SJSA1 (cell line): ENCODE data around the gene SPEN. TPM values are rescaled to one million over a fixed set of nuclear protein-coding genes. Genes with fewer than 3 reads are reported as not detected.
"Not testable (repeated sequence)": the region's sequence is repeated elsewhere in the genome, so short reads cannot be mapped to it uniquely, and the experiment has no call there.

ENCODE experiments used
- DNase-seq, 2 experiments: peaks; one replicate each; pipeline ENCODE4 v3.0.0-alpha.2; 2015 to 2020; ENCODE audit warnings: low spot score in 2 of 2, low read depth in 1 of 2
- H3K27ac ChIP-seq: fragments of 250-450 bp; sonication (Bioruptor Pico); 2 replicates; pipeline ENCODE4 v1.5.1; 2020; ENCODE audit warnings: mild to moderate bottlenecking, moderate library complexity
- H3K27me3 ChIP-seq: fragments of 250-450 bp; sonication (Bioruptor Pico); replicated peaks from 2 replicates; pipeline ENCODE4 v1.5.1; 2020; ENCODE audit warnings: mild to moderate bottlenecking, moderate library complexity
- H3K36me3 ChIP-seq: fragments of 250-450 bp; sonication (Bioruptor Pico); 2 replicates; pipeline ENCODE4 v1.5.1; 2020; ENCODE audit warnings: mild to moderate bottlenecking
- H3K4me1 ChIP-seq: fragments of 250-450 bp; sonication (Bioruptor Pico); replicated peaks from 2 replicates; pipeline ENCODE4 v1.6.1; 2021; ENCODE audit warnings: mild to moderate bottlenecking
- H3K4me3 ChIP-seq: fragments of 250-450 bp; sonication (Bioruptor Pico); 2 replicates; pipeline ENCODE4 v1.5.1; 2020; ENCODE audit warnings: mild to moderate bottlenecking
- H3K9me3 ChIP-seq: fragments of 250-450 bp; sonication (Bioruptor Pico); replicated peaks from 2 replicates; pipeline ENCODE4 v1.5.1; 2020; ENCODE audit warnings: mild to moderate bottlenecking
- total RNA-seq: library from RNA; depleted of rRNA; stranded (reverse); fragments of >200 nt; shearing (Covaris generic); gene quantifications from 2 replicates; pipeline ENCODE4 v1.2.3, GENCODE V29; 2014

SPEN gene
- total RNA-seq, 1 experiment from 2014 or later, result 17.5 TPM

DNA sequence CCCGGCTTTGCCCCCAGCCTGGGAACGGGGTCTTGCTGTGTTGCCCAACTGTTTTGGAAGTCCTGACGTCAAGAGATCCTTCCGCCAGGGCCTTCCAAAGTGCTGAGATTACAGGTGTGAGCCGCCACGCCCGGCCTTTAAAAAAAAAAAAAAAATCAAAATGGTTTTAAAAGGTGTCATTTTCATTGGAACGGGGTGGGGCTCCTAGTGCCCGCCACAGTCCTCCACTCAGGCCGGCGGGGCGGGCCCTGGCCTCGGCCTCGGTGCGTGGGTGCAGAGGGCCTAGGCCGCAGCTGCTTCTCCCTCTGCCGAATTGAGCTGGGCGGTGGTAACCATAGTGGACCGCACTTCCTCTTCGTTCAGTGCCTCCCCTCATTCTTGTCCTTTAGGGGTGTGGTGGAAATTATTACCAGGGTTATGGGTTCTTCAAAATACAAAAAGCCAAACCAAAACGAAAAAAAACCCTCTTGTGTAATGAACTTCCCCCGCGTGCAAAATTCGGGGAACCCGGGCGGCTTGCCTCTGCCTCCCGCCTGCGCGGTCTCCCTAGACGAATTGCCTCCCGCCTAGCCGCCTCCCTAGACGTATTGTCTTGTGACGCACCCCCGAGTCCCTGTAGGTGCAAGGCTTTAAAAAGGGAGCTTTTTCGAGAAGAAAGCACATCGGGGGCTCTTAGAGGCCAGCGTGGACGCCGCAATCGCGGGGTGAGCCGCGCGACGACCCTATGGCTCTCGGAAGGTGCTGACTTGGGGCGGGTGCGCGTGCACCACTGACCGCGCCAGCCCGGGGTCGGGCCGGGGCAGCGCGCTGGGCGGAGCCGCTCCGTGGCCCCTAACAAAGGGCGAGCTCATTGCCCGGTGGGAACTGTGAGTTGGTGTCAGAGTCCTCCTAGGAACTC lies 10.5 kb upstream of the SPEN start:
- Histone ChIP-seq H3K27me3 (no peaks in the 10 kb centered on the region), H3K9me3 (no peaks in the 10 kb centered on the region), H3K36me3 (no peaks in the 10 kb centered on the region), H3K4me1 (peaks cover 29% of the 10 kb centered on the region), H3K4me3 (no peak overlapping the region), H3K27ac (no peak overlapping the region)
- no peak for DNase-seq

DNA sequence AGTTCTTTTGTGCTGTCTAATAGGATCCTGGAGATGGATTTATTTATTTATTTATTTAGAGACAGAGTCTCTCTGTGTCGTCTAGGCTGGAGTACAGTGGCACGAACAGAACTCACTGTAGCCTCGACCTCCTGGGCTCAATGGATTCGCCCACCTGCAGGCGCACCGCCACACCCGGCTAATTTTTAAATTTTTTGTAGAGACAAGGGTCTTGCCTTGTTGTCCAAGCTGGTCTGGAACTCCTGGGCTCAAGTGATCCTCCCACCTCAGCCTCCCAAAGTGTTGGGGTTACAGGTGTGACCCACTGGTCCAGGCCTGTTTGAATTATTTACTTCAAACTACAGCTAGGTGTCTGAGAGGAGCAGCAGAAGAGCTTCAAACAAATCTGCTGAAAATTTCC lies 9.6 kb upstream of the SPEN start:
- Histone ChIP-seq H3K27ac (no peak overlapping the region), H3K4me1 (peaks cover 20% of the 10 kb centered on the region), H3K4me3 (no peak overlapping the region), H3K9me3 (no peaks in the 10 kb centered on the region), H3K36me3 (no peaks in the 10 kb centered on the region), H3K27me3 (no peaks in the 10 kb centered on the region)
- no peak for DNase-seq

DNA sequence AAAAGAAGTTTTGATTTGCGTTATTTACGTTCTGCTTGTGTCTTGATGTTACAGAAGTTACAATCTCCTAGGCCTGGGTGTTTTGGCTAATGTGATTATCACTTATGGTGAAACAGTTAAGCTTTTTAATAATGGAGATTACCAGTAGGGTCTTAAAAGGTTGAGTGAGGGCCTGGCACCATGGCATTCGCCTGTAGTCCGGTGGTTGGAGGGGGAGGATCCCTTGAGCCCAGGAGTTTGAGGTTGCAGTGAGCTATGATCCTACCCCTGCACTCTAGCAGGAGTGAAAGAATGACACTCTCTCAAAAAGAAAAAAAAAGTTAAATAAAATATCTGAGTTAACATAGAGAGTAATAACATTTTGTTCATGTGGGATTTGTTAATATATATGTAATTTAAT lies 8.8 kb upstream of the SPEN start:
- no peak overlapping the region for H3K4me3 ChIP-seq
- H3K9me3 ChIP-seq, result no peaks in the 10 kb centered on the region
- H3K27ac ChIP-seq, result no peak overlapping the region
- H3K36me3 ChIP-seq, result no peaks in the 10 kb centered on the region
- DNase-seq, result no peak
- peaks cover 16% of the 10 kb centered on the region for H3K4me1 ChIP-seq
- no peaks in the 10 kb centered on the region for H3K27me3 ChIP-seq

DNA sequence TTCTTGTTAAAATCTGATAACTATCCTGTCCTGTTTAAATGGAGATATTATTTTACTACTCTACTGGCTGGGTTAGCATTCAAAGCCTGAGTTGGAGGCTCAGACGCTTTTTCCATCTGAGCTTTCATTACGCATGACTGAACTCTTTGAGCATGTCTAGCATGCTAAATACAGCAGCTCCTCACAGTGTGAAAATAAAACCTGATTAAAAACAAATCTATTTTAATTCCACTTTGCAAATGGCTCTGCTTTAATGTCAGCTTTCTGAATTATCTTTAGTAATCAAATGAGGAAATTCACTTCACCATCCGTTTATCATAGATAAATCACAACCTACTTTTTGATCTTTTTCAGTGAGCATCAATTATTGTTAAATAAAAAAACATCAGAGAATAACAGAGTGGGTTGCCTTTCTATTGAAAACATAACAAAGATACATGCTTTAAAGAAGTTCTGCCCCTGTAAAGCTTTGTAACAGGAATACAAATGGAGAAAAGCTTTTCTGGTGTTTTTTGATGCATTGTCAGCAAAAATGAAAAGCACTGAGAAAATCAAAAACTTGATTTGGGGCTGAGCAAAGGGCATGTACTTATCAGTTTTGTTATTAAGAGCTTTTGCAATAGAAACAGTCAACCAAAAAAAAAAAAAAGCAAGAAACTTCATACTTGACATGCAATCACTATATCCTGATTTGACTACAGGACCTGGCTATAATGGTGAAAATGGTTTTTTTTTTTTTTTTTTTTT lies 3.5 kb upstream of the SPEN start:
- no peak overlapping the region for H3K27ac ChIP-seq
- DNase-seq, result no peak
- H3K27me3 ChIP-seq, result no peaks in the 10 kb centered on the region
- peaks cover 10% of the 10 kb centered on the region for H3K36me3 ChIP-seq
- H3K4me3 ChIP-seq, result no peak overlapping the region
- no peaks in the 10 kb centered on the region for H3K9me3 ChIP-seq
- peaks cover 12% of the 10 kb centered on the region; the same call in 1 of the 2 replicates for H3K4me1 ChIP-seq

DNA sequence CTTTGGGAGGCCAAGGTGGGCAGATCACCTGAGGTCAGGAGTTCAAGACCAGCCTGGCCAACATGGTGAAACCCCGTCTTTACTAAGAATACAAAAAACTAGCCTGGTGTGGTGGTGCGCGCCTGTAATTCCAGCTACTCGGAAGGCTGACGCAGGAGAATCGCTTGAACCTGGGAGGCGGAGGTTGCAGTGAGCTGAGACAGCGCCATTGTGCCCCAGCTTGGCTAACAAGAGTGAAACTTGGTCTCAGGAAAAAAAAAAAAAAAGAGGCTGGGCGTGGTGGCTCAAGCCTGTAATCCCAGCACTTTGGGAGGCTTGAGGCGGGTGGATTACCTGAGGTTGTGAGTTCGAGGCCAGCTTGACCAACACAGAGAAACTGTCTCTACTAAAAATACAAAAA lies 1.5 kb upstream of the SPEN start:
- H3K27me3 ChIP-seq, H3K27ac ChIP-seq, H3K9me3 ChIP-seq, DNase-seq, H3K4me3 ChIP-seq: not testable (repeated sequence)
- peaks cover 10% of the 10 kb centered on the region for H3K36me3 ChIP-seq
- H3K4me1 ChIP-seq, result peaks cover 20% of the 10 kb centered on the region

DNA sequence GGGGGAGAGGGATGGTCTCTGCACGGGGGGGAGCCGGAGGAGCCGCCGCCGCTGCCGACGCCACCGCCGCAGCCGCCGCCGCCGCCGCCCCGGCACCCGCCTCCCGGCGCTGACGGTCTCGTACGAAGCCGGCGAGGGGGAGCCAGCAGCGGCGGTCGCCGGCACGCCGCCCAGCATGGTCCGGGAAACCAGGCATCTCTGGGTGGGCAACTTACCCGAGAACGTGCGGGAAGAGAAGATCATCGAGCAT lies 311 bp downstream of the SPEN start:
- peak overlapping the region; percentile 78 for H3K27ac ChIP-seq
- no peaks in the 10 kb centered on the region for H3K9me3 ChIP-seq
- DNase-seq, result no peak
- H3K4me1 ChIP-seq, result peaks cover 31% of the 10 kb centered on the region
- peaks cover 10% of the 10 kb centered on the region for H3K36me3 ChIP-seq
- no peaks in the 10 kb centered on the region for H3K27me3 ChIP-seq
- H3K4me3 ChIP-seq, result peak overlapping the region; percentile 99

DNA sequence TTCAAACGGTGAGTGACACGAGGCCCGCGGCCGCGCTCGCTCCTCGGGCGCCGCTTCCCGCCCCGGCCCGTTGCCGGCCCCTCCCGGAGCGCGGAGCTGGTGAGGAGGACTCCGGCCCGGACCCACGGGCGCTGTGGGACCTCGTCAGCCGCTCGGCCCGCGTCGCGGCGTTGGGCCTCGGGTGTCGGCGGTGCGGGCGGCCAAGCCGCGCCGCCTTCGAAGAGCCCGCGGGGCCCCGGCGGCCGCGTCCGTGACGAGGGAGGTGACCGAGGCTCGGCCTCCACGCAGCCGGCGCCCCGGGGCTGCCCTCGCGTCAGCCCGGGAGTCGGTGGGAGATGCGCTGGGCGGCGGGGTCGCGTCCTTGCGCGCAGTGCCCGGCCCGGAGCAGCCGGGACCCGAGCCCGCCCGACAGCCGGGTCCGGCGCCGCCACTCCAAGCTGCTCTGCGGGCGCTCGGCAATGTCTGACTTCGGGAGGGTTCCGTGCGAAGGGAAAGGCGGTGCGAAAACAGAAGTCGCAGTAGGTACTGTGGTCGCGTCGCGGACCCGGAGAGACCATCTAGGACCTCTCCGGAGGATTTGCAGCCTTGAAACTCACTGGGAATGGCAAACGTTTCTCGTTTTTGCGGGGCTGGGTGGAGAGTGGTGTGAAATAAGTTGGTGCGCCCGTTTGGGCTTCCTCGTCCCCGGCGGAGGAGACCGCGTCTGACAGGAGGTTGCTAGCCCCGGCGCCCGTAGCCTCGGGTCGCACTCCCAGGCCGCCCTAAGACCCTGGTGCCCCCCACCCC lies 829 bp downstream of the SPEN start:
- Histone ChIP-seq H3K4me3 (peak overlapping the region; percentile 99), H3K4me1 (peaks cover 31% of the 10 kb centered on the region), H3K36me3 (peaks cover 10% of the 10 kb centered on the region), H3K27me3 (no peaks in the 10 kb centered on the region), H3K9me3 (no peaks in the 10 kb centered on the region), H3K27ac (peak overlapping the region; percentile 78)
- peak in 1 of 2 experiments; percentile 58 for DNase-seq

DNA sequence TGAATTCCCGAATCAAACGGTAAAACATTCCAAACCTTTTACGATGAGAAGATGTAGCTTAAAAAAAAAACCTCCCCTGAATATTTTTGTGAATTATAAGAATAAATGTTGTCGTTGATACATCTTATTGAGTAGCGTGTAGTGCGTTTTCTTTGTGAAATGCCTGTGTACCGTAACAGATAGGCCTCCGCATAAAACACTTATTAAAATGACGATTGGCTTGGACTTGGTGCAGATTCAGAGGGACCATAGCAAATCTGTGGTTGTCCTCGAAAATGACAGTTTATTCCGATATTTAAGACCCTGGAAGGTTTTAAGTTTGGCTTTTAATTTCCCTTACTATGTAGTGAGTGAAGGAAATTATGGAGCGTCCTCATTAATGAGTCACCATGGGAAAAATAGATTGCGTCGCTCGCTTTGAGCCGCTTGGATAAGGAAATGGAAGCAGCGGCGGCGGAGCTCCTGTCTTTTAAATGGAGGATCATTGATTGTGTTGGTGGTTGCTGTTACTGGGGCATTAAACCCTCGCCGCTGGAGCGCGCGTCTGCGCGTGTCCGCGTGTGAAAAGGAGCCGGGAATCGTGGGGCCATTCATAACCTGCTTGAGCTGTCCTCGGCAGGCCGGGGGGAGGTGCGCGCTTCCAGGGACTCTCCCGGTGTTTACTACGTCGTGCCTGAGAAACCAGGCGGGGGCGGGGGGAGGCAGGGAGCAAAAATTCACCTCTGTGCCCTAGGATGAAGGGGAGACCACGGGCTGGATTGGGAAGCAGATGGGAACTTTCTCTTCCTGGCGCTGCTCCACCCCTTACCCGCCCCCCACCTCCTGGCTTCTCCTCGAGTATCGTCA lies 1.6 kb downstream of the SPEN start:
- Histone ChIP-seq H3K4me3 (peak overlapping the region; percentile 99), H3K27me3 (no peaks in the 10 kb centered on the region), H3K36me3 (peaks cover 10% of the 10 kb centered on the region), H3K27ac (peak overlapping the region; percentile 78), H3K4me1 (peaks cover 31% of the 10 kb centered on the region), H3K9me3 (no peaks in the 10 kb centered on the region)
- peak; percentile 86 for DNase-seq

DNA sequence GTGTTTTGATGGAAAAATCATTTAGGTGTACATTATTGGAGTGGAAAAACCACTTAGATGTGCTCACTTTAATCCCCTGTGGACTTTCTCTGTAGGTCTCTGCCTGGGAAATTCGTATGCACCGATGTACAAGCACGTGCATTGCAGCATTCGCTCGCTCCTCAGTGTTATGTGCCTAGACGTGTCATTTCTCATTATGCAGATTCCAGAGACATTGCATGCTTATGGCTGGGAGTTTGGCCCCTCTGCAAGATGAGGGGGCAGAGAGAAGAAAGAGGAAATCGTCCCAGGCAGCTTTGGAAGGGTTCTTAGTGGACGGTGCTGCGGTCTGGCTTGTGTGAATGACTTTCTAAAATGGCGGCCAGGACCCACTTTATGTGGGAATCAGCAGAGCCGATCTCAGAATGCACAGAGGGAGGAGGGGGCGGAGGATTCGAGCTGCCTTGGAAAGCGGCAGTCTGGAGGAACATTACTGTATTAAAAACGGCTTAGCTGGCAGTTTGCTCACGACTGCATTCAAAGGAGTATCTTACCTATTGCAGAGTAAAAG lies 2.3 kb downstream of the SPEN start:
- Histone ChIP-seq H3K36me3 (peaks cover 10% of the 10 kb centered on the region), H3K27me3 (no peaks in the 10 kb centered on the region)
- peak; percentile 70 for DNase-seq

DNA sequence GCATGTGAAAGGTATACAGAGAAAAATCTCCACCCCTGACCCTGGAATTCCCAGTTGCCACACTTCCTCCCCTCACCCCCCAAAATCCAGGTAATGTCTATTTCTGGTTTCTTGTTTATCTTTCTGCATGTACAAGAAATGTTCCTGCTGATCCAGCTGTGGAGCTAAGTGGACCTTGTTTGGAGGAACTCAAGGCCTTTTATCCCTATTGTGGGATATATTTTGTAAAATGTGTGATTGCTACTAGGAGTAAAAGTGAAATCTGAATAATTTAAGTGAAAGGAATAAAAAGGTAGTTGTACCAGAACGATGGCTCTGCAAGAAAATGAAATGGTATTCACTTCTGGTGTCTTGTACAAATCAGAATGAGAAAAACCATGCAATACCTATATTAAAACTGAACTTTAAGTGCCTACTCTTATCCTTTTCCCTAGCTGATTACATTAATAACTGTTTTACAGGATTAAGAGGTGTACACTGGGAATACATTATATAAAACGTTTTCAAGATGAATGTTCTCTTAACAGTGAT lies 3.0 kb downstream of the SPEN start:
- Histone ChIP-seq H3K36me3 (peaks cover 10% of the 10 kb centered on the region), H3K4me3 (no peak overlapping the region), H3K27ac (no peak overlapping the region; the same call in 1 of the 2 replicates), H3K4me1 (peaks cover 31% of the 10 kb centered on the region), H3K27me3 (no peaks in the 10 kb centered on the region), H3K9me3 (no peaks in the 10 kb centered on the region)
- DNase-seq, result peak in 1 of 2 experiments; percentile 19

More for the DNA sequence above, 2.3 kb downstream of the SPEN start:
- Histone ChIP-seq H3K9me3 (no peaks in the 10 kb centered on the region), H3K4me1 (peaks cover 31% of the 10 kb centered on the region), H3K27ac (peak overlapping the region; percentile 78), H3K4me3 (peak overlapping the region; percentile 99)

DNA sequence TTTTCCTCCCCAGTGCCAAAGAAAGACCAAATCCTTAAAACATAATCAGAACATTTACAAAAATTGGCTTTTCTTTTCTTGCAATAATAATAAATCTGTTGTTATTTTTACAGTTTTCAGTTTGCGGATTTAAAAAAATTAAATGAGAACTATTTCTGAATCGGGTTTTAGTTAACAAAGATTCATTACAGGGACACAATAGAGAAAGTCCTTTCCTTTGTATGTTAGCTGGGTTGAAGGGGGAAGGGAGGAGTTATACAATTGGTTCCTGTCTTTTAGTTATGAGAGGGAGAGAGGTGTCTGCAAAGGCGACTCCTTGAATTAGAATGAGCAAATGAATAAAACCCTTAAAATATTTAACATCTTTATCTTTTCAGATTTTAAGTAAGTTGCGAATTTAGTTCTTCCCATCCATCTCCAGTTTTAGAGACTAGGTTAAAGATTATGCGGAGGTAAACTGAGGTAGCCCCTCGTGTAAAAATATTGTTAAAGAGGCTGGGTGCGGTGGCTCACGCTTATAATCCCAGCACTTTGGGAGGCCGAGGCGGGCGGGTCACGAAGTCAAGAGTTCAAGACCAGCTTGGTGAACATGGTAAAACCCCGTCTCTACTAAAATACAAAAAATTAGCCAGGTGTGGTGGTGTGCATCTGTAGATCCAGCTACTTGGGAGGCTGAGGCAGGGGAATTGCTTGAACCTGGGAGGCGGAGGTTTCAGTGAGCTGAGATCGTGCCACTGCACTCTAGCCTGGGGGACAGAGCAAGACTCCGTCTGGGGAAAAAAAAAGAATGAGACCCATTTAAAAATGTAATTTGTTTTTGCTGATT lies 3.9 kb downstream of the SPEN start:
- H3K36me3 ChIP-seq, result peaks cover 10% of the 10 kb centered on the region
- H3K4me1 ChIP-seq, result peaks cover 31% of the 10 kb centered on the region
- H3K27ac ChIP-seq, result no peak overlapping the region
- peak in 1 of 2 experiments; percentile 22 for DNase-seq
- no peak overlapping the region for H3K4me3 ChIP-seq
- H3K27me3 ChIP-seq, result no peaks in the 10 kb centered on the region
- no peaks in the 10 kb centered on the region for H3K9me3 ChIP-seq
